Endothelial cell (in vitro differentiated cells): ENCODE measurements around the gene L3MBTL3. TPM values are rescaled to one million over a fixed set of nuclear protein-coding genes. Genes with fewer than 3 reads are reported as not detected.
"Not testable (repeated sequence)": the region's sequence is repeated elsewhere in the genome, so short reads cannot be mapped to it uniquely, and the experiment has no call there.

ENCODE experiments used
- DNase-seq: peaks from one replicate; pipeline ENCODE4 v3.0.0; 2021; ENCODE audit warnings: low spot score
- H3K27ac Mint-ChIP-seq: one replicate; pipeline ENCODE4 v1.8.0; 2021; ENCODE audit warnings: mixed read lengths, inconsistent platforms; ENCODE audit not compliant: unreplicated experiment
- H3K27me3 Mint-ChIP-seq: one replicate; pipeline ENCODE4 v1.8.0; 2021; ENCODE audit warnings: mild to moderate bottlenecking, moderate library complexity, mixed read lengths, inconsistent platforms; ENCODE audit not compliant: unreplicated experiment
- H3K36me3 Mint-ChIP-seq: one replicate; pipeline ENCODE4 v1.8.0; 2021; ENCODE audit warnings: mild to moderate bottlenecking, low read depth, mixed read lengths, inconsistent platforms; ENCODE audit not compliant: unreplicated experiment
- H3K4me1 Mint-ChIP-seq: one replicate; pipeline ENCODE4 v1.8.0; 2021; ENCODE audit warnings: mild to moderate bottlenecking, mixed read lengths, inconsistent platforms; ENCODE audit not compliant: unreplicated experiment
- H3K4me3 Mint-ChIP-seq: one replicate; pipeline ENCODE4 v1.8.0; 2021; ENCODE audit warnings: mild to moderate bottlenecking, mixed read lengths, inconsistent platforms; ENCODE audit not compliant: unreplicated experiment
- H3K9me3 Mint-ChIP-seq: one replicate; pipeline ENCODE4 v1.8.0; 2021; ENCODE audit warnings: mixed read lengths, inconsistent platforms; ENCODE audit not compliant: unreplicated experiment
- total RNA-seq: library from RNA; stranded (reverse); fragmentation: NEBNext Ultra II Directional; extraction: Animal tissue kit (Norgen Biotek cat#: 25700); gene quantifications from one replicate; pipeline ENCODE4 v1.2.1, GENCODE V29; 2021; ENCODE audit not compliant: unreplicated experiment
- TF ChIP-seq, protein P1 (sequence below): fragments of 200-600 bp; sonication (generic); IDR thresholded peaks from one replicate; pipeline ENCODE4 v1.5.0; 2021; ENCODE audit warnings: antibody characterized with exemption; ENCODE audit not compliant: unreplicated experiment

The L3MBTL3 gene
- total RNA-seq, 1 donor from 2014 or later = 47.9 TPM

GRCh38 chr6:130163266-130163665 lies 144.9 kb downstream of the L3MBTL3 start:
- no peaks in the 10 kb centered on the region for H3K27me3 Mint-ChIP-seq

GRCh38 chr6:130164251-130164650 lies 145.9 kb downstream of the L3MBTL3 start:
- Mint-ChIP-seq H3K4me3 (no peak overlapping the region), H3K9me3 (no peaks in the 10 kb centered on the region), H3K36me3 (no peaks in the 10 kb centered on the region), H3K27me3 (no peaks in the 10 kb centered on the region), H3K27ac (no peak overlapping the region), H3K4me1 (no peaks in the 10 kb centered on the region)
- TF ChIP-seq, protein P1, sequence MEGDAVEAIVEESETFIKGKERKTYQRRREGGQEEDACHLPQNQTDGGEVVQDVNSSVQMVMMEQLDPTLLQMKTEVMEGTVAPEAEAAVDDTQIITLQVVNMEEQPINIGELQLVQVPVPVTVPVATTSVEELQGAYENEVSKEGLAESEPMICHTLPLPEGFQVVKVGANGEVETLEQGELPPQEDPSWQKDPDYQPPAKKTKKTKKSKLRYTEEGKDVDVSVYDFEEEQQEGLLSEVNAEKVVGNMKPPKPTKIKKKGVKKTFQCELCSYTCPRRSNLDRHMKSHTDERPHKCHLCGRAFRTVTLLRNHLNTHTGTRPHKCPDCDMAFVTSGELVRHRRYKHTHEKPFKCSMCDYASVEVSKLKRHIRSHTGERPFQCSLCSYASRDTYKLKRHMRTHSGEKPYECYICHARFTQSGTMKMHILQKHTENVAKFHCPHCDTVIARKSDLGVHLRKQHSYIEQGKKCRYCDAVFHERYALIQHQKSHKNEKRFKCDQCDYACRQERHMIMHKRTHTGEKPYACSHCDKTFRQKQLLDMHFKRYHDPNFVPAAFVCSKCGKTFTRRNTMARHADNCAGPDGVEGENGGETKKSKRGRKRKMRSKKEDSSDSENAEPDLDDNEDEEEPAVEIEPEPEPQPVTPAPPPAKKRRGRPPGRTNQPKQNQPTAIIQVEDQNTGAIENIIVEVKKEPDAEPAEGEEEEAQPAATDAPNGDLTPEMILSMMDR = no peak
- no peak for DNase-seq

More at GRCh38 chr6:130163266-130163665, 144.9 kb downstream of the L3MBTL3 start:
- no peak for DNase-seq
- Mint-ChIP-seq H3K36me3 (no peaks in the 10 kb centered on the region), H3K4me3 (no peak overlapping the region), H3K27ac (no peak overlapping the region), H3K9me3 (no peaks in the 10 kb centered on the region), H3K4me1 (no peaks in the 10 kb centered on the region)
- TF ChIP-seq, protein P1 = no peak

DNA sequence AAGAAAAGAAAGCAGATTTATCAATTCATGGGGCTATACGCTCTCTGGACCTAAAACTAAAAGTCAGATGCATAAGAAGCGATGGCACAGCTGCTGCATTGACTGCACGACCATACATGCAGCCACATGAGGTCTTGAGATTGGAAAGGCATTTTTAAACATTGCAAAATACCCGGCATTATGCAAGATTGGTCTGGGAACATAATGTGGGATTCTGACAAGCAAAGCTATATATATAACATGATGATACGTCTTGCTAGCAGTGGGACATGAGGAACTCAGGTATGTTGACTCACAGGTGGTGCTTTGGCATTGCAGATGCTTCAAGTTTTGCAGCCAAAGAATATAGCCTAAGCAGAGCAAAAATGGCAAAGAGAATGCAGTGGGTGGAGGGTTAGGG lies 149.3 kb downstream of the L3MBTL3 start:
- H3K4me1 Mint-ChIP-seq = no peaks in the 10 kb centered on the region
- no peaks in the 10 kb centered on the region for H3K27me3 Mint-ChIP-seq
- H3K4me3 Mint-ChIP-seq = no peak overlapping the region
- peaks cover 2% of the 10 kb centered on the region for H3K36me3 Mint-ChIP-seq
- H3K9me3 Mint-ChIP-seq = no peaks in the 10 kb centered on the region
- DNase-seq = no peak
- no peak overlapping the region for H3K27ac Mint-ChIP-seq
- TF ChIP-seq, protein P1 = no peak

DNA sequence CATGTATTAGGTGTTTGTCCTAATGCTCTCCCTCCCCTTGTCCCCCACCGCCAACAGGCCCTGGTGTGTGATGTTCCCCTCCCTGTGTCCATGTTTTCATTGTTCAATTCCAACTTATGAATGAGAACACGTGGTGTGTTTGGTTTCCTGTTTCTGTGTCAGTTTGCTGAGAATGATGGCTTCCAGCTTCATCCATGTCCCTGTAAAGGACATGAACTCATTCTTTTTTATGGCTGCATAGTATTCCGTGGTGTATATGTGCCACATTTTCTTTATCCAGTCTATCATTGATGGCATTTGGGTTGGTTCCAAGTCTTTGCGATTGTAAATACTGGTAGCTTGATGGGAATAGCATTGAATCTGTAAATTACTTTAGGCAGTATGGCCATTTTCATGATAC lies 151.8 kb downstream of the L3MBTL3 start:
- not testable (repeated sequence) for H3K9me3 Mint-ChIP-seq, DNase-seq, H3K4me1 Mint-ChIP-seq, H3K4me3 Mint-ChIP-seq, H3K27me3 Mint-ChIP-seq, H3K27ac Mint-ChIP-seq, H3K36me3 Mint-ChIP-seq

- not testable (repeated sequence) for H3K27ac Mint-ChIP-seq, H3K4me3 Mint-ChIP-seq, H3K9me3 Mint-ChIP-seq, DNase-seq, H3K27me3 Mint-ChIP-seq, H3K4me1 Mint-ChIP-seq, H3K36me3 Mint-ChIP-seq
These were observed 155.1 kb downstream of the L3MBTL3 start for GRCh38 chr6:130173377-130174004.

- Mint-ChIP-seq H3K9me3 (no peaks in the 10 kb centered on the region), H3K4me3 (no peak overlapping the region), H3K27me3 (peaks cover 2% of the 10 kb centered on the region), H3K4me1 (peaks cover 2% of the 10 kb centered on the region), H3K36me3 (peaks cover 5% of the 10 kb centered on the region), H3K27ac (no peak overlapping the region)
- no peak for DNase-seq
- TF ChIP-seq, protein P1 = no peak
These were observed 158.0 kb downstream of the L3MBTL3 start for GRCh38 chr6:130176378-130176777.
